Testis (tissue), 2 donors: ENCODE measurements around the gene ECM1.

Experiments
- CTCF ChIP-seq, 3 experiments: fragments of 450-650 bp in 2 of 3; fragments of 200-600 bp in 1 of 3; sonication (generic) in 1 of 3; IDR thresholded peaks; one replicate each; pipeline ENCODE4 v1.5.1; 2016 to 2019; ENCODE audit warnings: antibody characterized with exemption in 3 of 3, mild to moderate bottlenecking in 2 of 3, moderate library complexity in 1 of 3
- POLR2A ChIP-seq: fragments of 450-650 bp; IDR thresholded peaks from one replicate; pipeline ENCODE4 v1.6.1; 2017; ENCODE audit warnings: antibody characterized with exemption, mild to moderate bottlenecking, moderate library complexity

DNA sequence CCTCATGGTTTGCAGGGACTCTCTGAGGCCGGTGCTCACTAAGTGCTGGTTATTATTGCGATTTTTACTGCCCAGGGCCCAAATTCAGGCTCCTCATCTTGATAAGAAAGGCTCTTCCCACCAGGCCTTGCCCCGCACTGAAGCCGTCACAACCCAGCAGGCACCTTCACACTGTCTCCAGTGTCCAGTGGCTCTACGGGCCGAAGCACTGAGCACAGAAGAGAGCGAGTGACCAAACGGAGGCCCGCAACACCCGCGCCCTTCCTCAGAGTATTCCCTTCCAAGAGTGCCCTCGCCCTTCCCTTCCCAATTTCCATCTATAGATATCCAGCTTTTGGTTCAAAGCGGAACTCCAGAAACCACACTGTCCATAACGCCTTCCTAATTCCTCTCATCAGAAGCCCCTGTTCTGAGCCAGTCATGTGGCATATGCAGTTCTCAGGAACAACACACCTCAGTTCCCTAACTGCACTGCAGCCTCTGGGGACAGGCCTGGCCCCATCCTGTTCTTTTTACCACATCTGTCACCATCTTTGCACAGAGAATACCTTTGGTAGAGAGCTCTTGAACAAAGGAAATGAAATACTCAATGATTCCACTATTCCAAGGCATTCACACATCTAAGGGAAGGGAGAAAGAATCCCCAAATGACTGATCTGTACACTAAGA is 22.7 kb downstream of the ECM1 start:
- no peak for TF ChIP-seq POLR2A
- TF ChIP-seq CTCF (IDR thresholded peaks at IDR 0.05) = no peak
